Amygdala (tissue), 56 donors: Measurements from ENCODE around the gene SORBS1.

Source experiments
- DNase-seq, 56 donors: peaks; one replicate each; lab custom pipeline; 2025; lab: John Stamatoyannopoulos, UW

The SORBS1 gene

DNA sequence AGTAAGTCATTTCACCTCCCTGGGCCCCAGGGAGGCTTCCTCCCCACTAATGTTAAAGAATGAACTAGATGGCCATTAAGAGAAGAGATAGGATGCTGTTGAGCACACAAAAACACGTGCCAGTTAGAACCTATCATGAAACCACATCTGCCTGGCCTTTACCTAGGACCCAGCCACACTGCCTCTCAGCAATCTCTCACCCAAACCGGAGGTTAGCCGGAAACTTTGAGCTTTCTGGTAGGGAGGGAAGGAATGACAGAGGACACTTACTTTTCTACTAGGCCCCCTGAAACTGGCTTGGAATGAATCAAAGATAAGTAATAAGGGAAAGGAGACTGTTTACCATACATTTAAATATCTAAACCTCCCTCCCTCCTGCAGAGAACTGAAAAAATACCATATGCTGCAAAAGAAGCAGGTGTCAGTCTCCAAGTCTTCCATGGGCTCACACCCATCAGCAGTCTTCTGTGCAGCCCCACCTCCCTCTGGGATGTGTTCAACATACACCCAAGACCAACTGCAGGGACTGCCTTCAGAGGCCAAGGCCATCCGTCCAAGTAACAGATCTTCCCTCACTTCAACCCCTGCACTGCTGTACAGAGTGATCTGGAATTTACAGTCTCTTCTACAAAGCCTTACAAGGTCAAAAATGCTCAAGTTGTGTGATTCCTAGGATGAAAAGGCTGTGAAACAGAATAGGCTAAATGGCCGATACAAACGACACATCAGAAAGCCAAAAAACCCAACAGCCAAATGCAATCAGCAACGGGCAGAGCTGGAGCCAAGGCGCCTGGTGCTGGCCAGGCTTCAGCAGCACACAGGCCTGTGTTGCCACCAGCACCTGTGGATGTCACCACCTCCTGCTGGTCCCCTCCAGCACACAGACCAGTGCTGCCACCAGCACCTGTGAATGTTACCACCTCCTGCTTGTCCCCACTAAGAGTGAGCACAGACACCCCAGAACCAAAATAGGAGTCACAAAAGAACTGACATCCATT lies 42.4 kb downstream of the SORBS1 start:
- DNase-seq = peak in 8 of 56 donors; percentile 12 to 46 (median 18)

DNA sequence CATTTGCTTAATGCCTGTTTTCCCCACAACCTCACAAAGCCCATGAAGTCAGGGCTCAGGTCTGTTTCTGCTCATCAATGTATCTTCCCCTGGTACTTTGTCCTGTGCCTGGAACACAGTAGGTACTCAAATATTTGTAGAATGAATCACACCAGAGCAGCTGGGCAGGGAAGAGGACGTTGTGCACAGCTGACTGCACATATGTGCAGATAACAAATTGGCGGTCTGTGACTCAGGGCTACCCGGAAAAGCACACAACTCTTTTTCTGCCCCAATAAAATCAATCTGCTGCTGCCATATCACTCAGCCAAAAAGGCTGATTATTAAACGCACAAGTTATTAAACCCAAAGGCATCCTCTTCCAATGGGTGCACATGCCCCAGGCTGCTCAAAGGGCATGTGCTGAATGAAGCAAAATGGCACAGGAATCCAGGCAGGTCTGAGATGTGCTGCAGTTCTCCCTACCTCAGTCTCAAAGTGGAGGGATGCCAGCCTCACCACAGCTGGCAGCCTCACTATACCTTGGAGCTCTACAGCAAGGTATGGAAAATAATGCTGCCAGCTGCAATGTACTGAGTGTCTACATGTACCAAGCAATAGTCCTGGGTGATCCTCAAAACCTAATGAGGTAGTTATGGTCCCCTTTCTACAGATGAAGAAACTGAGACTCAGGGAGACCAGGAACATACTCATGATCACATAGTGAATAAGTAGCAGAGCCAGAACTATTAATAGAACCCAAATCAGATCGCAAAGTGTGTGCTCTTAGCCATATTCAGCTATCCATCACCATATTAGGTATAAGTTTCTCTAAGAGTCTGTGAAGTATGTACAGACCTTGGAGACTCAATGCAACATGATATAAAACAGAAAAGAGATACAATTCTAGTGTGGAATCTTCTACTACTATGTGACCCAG lies 43.4 kb downstream of the SORBS1 start:
- peak in 2 of 56 donors; percentile 11 to 27 for DNase-seq

DNA sequence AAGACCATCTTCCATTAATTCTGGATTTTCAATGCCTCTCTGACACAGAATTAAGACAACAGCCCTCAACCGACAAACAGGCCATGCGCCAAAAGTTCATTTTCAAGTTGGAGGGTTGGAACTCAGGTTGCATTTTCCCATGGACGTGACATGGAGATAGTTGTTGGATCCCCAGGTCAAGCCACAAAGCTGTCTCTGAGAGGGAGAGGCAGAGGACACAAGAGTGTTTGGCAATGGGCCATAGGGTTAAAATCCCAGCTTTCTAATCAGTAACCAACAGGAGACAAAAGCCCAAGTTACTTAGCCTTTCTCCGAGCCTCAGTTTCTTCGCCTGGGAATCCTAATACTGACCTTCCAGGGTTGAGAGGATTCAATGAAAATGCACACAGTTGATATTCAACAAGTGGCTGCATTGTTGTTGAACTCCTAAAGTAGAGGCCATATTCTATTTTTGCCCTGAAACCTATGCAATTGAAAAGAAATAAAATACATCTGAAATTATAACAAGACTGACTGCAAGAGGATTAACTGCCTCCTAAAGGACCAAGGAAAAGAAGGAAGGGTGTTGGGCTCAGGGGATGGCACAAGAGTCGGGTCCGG lies 44.3 kb downstream of the SORBS1 start:
- no peak for DNase-seq

DNA sequence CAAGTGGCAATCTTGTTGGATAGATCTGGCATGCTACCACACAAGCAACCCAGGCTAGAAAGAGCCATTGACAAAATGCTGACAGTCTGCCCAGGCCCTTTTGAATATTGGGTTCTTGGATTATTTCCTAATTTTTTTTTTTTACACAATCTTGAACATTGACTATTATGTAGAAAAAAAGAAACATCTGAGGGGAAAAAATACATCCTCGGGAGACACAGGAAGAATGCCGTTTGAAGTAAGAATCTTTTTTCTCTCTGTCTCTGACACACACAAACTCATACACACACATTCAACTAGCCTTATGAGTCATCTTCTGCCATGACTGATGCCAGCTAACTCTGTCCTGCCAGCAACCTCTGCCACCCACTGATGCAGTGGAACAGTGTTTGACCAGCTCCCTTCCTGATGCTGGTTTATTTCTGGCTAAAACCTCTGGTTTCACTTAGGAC lies 47.2 kb downstream of the SORBS1 start:
- DNase-seq = peak in 39 of 56 donors; percentile 11 to 79 (median 44)

DNA sequence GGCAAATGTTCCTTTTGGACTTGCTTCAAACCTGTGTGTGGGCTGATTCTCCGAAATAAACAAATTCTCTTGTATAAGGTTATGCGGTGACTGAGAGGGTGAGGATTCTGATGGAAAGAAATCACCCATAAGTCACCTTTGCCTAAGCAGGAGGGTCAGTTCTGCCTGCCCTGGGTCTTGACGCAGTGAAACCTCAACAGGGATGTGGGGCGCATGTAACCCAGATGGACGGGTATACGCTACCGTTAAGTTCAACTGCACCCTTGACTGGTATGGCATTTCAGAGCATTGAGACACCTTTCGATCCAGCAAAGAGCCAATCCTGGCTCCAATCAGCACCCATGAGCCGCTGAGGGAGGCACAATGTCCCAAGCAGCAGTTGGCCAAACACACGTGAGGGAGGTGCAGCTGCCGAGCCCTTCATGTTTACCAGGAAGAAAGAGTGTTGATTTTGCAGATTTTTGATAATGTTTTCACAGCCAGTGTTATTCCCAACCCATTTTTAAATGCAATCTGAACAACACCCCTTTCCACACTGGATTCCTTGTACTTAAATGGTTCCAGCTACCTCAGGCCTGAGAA lies 48.1 kb downstream of the SORBS1 start:
- no peak for DNase-seq

DNA sequence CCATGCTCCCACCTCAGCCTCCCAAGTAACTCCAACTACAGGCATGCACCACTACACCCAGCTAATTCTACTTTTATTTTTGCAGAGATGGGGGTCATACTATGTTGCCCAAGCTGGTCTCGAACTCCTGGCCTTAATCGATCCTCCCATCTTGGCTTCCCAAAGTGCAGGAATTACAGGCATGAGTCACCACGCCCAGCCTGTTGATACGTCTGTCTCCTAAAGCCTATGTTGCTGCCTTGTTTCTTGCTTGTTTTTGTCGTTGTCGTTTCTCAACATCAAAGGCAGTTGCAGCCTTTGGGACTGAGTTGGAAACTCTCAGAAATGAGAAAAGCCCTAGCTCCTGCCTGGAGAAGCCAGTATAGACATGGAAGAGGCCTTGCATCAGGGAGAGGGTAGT lies 49.9 kb downstream of the SORBS1 start:
- no peak for DNase-seq

DNA sequence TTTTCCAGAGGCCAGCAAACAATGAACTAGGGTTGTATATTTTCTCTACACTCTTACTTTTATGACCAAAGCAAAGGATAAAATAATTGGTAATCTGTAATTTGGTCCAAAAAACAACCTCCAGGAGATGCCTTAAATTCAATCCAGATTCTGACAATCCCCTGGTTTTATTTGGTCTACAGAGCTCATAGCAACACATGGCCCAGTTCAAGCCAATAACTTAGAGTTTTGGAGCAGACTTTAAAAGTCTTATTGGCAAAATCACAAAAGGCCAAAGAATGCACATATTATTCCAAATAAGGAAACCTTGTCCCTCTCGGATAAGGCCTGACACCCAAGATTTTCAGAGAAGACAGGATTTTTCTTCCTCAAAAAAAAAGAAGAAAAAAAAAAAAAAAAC lies 51.9 kb downstream of the SORBS1 start:
- DNase-seq = no peak

DNA sequence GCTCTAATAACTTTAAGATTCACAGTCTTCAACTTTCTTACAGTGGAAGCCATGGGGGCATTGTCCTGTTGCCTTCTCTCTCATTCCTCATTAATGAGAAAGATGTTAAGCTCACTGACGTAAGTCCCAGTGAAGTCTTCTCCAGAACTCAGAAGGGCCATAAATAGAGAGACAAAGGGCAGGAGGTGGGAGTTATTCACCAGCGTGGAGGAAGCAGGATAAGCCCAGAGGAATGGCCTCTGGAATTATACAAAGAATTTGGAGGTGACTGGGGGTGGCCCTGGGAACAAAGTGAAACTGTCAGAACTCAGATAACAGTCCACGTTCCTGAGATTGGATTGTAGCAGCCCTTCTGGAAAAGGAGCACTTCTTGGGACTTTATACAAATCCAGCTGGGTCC lies 52.4 kb downstream of the SORBS1 start:
- no peak for DNase-seq

DNA sequence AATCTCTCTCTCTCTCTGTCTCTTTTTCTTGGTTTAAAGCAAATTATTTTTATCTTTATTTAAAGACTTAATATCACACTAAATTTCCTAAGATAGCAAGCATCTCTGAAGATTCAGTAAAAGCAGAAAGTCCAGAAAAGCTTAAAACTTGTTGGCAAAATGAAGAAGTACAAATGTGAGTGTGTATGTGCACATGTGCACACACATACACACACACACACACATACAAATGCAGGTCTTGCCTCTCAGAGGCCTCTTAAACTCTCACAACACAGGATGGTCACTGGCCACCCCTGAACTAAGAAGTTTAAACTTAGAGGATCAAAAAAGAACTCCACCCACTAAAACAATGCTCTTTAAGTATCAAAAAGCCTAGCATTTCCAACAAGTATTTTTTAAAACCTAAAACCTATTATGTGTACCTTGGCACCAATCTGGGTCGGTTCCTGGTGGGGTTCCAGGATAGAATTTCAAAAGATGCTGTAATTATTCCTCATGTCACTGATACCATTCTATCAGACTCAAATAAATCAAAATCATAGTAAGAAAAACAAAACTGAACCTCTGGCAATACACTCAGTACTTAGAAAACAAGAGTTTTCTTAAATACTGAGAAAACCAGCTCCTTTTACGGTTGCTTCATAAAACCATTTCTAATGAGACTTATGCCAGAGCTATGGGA lies 55.0 kb downstream of the SORBS1 start:
- DNase-seq = no peak

DNA sequence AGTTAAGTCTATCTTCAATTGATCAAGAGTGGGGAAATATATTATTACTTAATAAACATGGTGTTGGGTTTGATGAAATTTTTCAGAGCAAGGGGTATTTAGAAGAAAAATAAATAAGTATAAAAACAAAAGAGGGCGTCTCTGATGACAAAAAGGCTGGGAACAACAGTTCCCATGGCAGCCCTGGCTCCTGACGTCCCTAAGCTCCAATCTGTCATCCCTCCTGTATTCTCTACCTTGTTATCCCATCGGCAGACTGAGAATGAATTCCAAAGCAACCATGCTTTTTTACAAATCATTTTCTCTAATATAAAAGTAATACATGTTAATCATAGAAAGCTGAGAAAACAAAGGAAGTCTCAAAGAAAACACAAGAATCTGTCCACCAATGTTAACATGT lies 55.5 kb downstream of the SORBS1 start:
- DNase-seq = no peak

DNA sequence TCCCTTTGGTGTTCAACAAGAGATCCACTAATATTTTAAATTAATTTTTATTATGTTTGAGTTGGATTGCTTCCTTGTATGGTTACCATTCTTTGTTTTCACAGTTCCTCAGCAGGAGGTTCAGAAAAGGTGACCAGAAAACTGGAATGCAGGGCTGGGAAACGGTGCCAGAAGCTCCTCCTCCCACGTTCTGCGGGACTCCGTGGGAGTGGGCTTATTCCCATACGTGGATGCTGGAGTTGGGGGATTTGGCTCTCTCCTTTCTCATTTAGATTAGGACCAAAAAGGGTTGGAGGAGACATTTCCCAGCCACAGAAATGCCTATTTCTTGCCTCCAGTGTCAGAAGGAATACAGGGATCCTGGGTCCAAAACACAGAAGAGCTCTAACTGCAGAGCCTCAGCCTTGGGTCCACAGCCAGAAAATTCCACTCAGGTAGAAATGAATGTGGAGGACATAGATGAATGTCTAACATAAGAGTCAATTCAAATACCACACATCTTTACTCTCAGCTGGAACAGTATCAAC lies 56.0 kb downstream of the SORBS1 start:
- DNase-seq = no peak

DNA sequence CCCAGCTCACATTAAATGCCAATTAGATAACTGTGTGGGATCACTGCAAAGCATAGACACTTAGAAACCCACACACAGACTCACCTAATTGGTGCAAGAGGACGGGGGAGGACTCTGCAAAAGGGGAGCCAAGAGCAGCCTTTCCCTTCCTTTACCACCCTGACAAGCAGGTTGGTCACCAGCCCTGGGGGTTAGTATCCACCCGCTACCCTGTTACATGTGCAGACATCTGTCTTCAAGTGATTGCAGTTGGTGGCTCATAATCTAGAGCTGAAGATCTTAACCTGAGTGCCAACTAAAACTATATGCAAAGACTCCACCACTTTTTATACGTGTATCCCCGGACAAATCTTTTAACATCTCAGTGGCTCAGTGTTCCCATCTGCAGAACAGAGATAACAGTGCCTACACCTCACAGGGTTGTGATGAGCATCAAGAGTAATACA lies 56.9 kb downstream of the SORBS1 start:
- peak in 6 of 56 donors; percentile 14 to 47 (median 33) for DNase-seq

DNA sequence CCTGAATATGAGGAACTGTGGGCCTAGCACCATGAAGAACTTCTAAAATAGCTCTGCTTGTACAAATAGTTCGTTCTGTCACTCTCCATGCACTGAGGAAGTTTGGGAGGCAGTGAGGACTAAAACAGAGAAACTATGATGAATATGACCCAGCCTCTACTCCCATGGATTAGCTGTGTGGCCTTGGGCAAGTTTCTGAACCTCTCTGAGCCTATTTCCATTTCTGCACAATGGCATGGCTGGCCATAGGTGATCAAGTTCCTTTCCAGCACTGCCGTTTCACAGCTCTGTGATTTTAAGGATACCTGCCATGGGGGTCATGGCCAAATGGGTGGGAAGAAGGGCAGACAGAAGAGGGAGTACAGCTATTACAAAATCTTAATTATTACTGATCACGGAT lies 57.6 kb downstream of the SORBS1 start:
- DNase-seq = no peak

DNA sequence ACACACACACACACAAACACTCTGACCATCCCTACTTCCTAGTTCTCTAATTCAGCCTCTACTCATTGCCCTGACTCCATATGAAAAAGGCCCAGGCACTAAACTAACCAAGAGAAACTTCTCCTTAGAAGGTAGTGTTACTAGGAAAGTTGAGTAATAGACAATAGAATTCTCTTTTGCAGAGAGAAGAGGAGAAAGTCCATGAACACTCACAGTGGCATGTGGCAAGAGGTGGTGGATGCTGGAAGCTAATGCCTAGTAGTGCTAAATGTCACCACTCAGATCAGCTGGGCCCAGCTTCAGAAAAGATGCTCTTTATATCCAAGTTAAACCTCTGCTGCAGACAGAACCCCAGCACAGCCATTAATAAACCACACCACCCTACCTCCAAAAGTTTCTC lies 58.2 kb downstream of the SORBS1 start:
- DNase-seq = no peak

DNA sequence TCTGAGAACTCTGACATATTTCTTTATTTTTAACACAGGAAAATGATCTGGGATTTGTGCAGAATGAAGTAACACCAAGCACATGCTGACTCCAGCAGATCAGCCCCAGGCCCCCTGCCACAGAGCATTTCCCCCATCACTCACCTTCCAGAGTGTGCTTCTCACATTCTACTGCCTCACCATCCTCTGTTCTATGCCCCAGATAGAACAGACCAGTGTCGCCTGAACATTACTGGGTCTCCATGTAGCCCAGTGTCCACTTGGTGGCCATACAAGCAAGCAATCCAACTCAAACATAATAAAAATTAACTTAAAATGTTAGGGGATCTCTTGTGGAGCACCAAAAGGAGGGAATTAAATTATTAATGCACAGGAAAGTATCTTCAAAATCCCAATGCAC lies 58.8 kb downstream of the SORBS1 start:
- no peak for DNase-seq

DNA sequence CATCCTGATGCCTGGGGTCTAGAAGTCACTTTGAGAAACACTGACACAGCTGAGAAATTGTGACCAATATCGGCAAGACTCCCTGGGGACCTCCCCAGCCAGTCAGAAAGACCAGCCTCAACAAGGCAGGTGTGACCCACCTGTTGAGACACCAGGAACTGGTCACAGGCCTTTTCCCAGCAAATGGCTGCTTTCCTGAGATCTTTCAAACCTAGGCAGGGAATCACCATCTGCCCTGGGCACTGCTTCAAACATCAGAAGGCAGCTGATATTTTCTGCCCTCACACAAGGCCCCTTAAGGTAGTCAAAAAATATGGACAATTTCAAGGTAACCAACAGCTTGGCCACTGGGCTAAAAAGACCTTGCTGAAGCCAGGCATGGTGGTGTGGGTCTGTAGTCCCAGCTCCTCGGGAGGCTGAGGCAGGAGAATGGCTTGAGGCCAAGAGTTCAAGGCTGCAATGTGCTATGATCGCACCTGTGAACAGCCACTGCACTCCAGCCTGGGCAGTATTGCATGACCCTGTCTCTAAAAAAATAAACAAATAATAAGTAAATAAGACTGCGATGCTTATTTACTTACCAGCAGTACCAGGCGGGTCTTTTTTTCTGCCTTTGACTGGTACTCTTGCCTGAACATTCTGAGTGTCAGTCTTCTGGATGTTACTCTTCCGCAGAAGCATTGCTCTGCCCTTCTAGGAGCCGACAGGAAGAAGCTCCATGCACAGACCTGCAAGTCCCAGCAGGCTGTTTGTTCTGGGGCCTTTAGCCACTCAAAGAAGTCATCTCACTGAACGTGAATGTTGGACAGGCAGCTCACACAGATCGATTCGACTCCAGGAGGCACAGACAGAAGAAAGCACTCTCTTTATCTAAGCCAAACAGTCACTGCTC lies 59.7 kb downstream of the SORBS1 start:
- DNase-seq = no peak

DNA sequence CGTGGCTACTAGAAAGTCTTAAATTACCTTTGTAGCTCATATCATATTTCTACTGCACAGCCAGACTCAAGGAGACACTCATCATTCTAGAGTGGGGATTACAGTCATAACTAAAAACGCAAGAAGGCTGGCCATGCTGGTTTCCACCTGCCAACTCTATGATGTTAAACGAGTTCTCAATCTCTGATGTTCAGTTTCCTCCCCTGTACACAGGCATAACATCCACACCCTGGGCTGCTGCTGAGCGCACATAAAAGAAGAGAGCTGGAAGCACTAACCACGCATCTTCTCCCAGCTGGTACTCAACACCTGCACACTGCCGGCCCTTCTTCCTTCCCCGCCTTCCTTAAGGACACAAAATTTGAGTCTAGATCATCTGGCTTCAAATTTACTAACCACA lies 60.5 kb downstream of the SORBS1 start:
- DNase-seq = no peak

DNA sequence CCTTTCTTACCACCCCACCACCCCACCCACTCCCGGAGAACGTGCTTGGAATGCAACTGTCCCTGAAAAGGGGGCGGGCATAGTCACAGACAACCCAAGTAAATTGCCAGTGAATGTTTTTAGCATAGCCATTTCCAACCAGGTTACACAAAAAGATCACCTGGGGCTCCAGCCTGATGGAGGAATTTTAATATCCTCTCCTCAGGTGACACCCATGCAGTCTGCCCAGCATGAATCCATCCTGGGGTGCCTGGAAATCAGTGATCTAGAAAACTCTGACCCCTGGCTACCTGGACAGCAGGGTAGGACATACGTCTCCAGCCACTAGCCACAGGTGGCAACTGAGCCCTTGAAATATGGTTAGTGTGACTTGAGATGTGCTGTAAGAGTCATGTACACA lies 61.1 kb downstream of the SORBS1 start:
- DNase-seq = no peak
